SK-N-SH treated with all-trans-retinoic acid at 6 μM for 48 hours (cell line): ENCODE measurements around the gene KLHL24.

Experiments used
- CREB5 ChIP-seq: fragments of 250-450 bp; sonication (Bioruptor Pico); IDR thresholded peaks from 2 replicates; pipeline ENCODE4 v1.5.1; 2020; ENCODE audit warnings: low read depth, mild to moderate bottlenecking, moderate library complexity
- ISL1 ChIP-seq: fragments of 250-450 bp; sonication (Bioruptor Pico); IDR thresholded peaks from 2 replicates; pipeline ENCODE4 v2.1.2; 2022; ENCODE audit warnings: mild to moderate bottlenecking, moderate library complexity
- PATZ1 ChIP-seq: fragments of 250-450 bp; sonication (Bioruptor Pico); IDR thresholded peaks from 2 replicates; pipeline ENCODE4 v1.8.0; 2020; ENCODE audit warnings: mild to moderate bottlenecking, moderate library complexity, borderline replicate concordance
- TSHZ2 ChIP-seq: fragments of 250-450 bp; sonication (Bioruptor Pico); IDR thresholded peaks from 2 replicates; pipeline ENCODE4 v1.5.0; 2020; ENCODE audit warnings: mild to moderate bottlenecking, moderate library complexity
- TF ChIP-seq, protein P1 (sequence below): fragments of 250-450 bp; sonication (Bioruptor Pico); IDR thresholded peaks from 2 replicates; pipeline ENCODE4 v1.5.1; 2021; ENCODE audit warnings: mild to moderate bottlenecking, moderate library complexity

- TF ChIP-seq CREB5 (CRISPR knock-in tag) = no peak
- TF ChIP-seq PATZ1 (CRISPR knock-in tag) = no peak
- TF ChIP-seq, protein P1, sequence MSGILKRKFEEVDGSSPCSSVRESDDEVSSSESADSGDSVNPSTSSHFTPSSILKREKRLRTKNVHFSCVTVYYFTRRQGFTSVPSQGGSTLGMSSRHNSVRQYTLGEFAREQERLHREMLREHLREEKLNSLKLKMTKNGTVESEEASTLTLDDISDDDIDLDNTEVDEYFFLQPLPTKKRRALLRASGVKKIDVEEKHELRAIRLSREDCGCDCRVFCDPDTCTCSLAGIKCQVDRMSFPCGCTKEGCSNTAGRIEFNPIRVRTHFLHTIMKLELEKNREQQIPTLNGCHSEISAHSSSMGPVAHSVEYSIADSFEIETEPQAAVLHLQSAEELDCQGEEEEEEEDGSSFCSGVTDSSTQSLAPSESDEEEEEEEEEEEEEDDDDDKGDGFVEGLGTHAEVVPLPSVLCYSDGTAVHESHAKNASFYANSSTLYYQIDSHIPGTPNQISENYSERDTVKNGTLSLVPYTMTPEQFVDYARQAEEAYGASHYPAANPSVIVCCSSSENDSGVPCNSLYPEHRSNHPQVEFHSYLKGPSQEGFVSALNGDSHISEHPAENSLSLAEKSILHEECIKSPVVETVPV (CRISPR knock-in tag) = no peak
- TF ChIP-seq TSHZ2 = no peak
- TF ChIP-seq ISL1 (CRISPR knock-in tag) = no peak
These were observed at the start of gene KLHL24 for GRCh38 chr3:183635431-183636220.
